Right lobe of liver (tissue), 4 donors: ENCODE data around the gene PRICKLE3.

Experiments
- CTCF ChIP-seq, 4 donors: fragments of 200-600 bp in 3 of 4; fragments of 450-650 bp in 1 of 4; IDR thresholded peaks; one replicate each; pipeline versions ENCODE4 v1.5.1 to v1.8.0; 2016 to 2022; ENCODE audit warnings: antibody characterized with exemption in 4 of 4, mild to moderate bottlenecking in 2 of 4
- POLR2A ChIP-seq: fragments of 450-650 bp; IDR thresholded peaks from one replicate; pipeline ENCODE4 v1.6.1; 2017; ENCODE audit warnings: antibody characterized with exemption, mild to moderate bottlenecking
- donor health status: DM: no; HTN: no; CAD: no.
- donor health status: DM: no; HTN: no; CAD: no.
- donor health status: DM: no; HTN: yes; CAD: no.

- TF ChIP-seq CTCF (IDR thresholded peaks at IDR 0.05) (no peak), POLR2A (no peak)
Measured at GRCh38 chrX:49212861-49213260, 26.7 kb upstream of the PRICKLE3 start.
